Activated naive CD8-positive, alpha-beta T cell treated with anti-CD3 and anti-CD28 coated beads, Interleukin-2, amount 50 U/mL, for 16 hours (primary cell): ENCODE data around the gene PNPLA3.

Source experiments
- DNase-seq: peaks from one replicate; pipeline ENCODE4 v3.0.0-alpha.2; 2020; ENCODE audit warnings: low read depth, low spot score

Gene PNPLA3

DNA sequence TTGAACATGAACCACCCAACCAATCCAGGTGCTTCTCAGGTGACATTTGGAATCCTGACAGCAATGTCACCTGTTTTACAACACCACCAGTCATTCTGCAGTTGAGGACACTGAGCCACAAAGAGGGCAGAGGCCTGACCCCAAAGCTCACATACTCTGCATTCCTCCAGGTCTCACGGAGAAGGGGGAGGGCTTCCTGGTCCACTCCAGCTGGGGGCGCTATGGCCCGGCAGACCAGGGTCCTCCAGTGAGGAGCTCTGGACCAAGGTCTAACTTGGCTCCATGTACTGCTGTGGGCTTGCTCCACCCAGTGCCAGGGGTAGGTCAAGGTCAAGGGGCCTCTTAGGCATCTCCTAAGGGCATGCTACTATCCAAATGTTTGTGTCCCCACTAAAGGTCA is 1.5 kb upstream of the PNPLA3 start:
- no peak for DNase-seq

DNA sequence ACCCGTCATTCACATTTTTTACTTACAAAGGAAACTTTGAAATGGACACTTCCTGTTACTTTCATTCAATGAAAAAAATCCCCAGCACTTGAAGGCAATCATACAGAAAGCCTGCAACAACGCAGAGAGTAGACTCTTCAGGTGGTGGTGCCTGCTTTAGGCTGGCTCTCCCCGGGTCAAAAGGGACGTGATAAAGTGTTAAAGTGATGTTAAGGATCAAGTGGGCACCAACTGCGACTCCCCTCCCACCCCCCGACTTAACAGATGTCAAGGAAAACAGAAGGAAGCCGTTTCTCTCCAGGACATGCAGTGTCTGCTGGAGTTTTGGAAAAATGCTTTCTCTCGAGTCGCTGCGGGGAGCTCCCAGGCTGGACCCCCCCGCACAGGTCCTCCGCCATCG is 414 bp upstream of the PNPLA3 start:
- no peak for DNase-seq

DNA sequence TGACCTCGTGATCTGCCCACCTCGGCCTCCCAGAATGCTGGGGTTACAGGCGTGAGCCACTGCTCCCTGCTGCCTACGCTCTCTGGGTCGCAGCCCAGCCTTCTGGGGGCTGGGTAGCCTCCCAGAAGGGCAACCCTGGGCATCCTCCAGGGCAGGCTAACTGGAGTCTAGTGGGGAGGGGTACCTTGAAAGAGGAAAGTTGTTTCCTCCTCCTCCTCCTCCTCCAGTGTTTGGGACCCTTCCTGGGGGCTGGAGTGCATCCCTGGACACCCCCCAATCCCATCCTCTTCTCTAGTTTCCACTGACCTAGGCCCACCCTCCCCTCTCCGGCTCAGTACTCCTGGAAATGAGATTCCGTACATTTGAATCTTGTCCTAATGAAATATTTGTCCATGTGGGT is 1.3 kb downstream of the PNPLA3 start:
- no peak for DNase-seq

DNA sequence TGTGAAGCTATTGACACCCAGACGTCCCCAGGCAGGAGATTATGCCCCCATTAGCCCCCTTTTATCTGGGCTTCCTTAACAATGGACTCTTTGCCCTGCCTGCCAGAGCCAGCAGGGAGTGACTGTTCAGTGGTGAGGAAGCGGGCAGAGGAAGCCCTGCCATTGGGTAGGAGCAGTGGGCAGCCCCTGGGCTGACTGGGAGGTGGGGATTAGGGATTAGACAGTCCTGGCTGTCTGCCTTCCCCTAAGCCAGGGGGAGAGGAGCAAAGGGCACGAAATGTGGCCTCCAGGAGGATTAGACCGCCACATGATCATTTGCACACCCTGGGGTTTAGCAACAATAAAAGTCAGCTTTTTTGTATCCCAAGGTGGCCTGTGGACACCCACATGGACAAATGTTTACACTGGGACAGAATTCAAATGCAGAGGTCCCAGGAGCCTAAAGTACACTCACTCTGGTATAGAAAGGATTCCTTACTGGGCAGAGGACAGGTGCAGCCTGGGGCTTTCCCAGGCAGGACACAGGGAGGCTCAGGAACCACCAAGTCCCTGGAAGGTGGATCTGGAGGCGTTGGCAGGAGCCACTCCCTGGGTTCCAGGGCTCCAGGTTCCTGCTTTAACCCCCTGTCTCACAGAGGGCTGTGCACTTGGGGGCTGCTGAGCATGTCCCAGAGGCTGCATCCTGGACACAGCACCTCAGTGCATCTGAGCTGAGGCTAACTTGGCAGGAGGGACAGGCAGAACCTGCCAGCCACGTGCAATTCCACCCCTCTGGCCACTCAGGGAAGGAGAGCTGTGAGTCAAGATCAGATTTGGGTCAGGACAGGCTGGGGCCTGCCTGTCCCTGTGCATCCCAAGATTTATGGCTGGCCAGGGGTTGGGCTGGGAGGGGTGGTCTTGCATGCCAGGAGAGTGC is 2.1 kb downstream of the PNPLA3 start:
- no peak for DNase-seq

DNA sequence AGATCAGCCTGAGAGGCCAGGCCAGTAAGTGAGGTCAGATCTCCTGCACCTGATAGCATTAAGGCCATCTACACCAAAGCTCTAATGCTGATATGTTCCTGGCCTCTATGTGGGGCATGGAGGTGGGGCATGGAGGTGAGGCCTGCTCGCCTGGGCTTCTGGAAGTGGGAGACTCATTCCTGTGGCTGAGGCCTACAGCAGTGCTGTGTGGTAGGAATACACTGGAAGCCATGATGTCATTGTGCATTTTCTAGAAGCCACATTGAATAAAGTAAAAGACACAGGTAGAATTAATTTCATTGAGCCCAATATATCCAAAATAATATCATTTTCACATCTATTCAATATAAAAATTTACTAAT is 2.7 kb downstream of the PNPLA3 start:
- no peak for DNase-seq

DNA sequence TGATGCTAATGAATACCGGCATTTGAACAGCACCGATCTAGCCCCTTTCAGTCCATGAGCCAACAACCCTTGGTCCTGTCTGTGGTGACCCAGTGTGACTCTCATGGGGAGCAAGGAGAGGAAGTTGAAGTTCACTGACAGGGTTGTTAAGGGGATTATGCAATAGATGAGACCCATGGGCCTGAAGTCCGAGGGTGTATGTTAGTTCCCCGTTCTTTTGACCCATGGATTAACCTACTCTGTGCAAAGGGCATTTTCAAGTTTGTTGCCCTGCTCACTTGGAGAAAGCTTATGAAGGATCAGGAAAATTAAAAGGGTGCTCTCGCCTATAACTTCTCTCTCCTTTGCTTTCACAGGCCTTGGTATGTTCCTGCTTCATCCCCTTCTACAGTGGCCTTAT is 4.9 kb downstream of the PNPLA3 start:
- no peak for DNase-seq

DNA sequence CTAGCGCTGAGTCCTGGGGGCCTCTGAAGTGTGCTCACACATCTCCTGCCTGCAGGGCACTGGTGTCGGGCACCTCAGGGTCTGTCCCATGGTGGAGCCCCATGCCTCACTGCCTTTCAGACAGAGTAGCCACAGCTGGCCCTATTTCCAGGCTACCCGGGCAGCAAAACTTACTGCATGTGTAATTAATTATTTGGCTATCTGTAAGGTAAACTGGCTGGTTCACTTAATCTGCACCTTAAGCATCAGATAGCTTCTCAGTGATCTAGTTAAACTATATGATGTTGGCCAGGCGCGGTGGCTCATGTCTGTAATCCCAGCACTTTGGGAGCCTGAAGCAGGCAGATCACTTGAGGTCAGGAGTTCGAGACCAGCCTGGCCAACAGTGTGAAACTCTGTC is 5.3 kb downstream of the PNPLA3 start:
- no peak for DNase-seq

DNA sequence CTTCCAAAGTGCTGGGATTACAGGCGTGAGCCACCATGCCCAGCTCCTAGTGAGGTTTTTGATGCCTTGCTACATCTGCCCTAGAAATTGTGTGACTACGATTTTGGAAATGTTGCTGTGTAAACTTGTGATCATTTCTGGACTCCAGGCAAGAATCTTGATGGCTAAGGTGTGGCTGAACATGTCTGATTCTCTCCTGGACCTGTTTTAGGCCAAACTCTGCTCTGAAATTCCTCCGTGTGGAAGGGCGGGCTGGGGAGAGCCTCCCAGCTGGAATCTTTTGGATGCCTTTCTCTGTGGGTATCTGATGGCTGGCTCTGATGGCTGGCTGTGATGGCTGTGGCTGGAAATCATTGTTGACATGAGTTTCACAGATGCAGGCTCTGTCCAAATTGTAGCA is 8.2 kb downstream of the PNPLA3 start:
- no peak for DNase-seq

DNA sequence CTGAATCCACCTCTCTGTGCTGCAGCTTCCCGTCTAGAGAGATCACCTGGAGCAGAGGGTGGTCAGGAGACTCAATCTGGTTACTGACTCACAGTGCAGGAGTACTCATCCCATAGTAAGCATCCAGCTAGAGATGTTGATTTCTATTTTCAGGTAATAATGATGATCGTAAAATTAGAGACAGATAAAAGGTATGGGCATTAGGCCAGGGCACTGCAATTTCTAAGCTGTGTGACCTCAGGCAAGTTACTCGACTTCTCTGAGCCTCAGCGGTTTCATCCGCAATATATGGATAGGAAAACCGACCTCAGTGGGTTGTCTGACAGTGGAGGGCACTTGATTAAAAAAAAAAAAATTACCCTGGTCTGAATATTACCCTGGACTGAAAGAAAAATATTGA is 17.8 kb downstream of the PNPLA3 start:
- no peak for DNase-seq

DNA sequence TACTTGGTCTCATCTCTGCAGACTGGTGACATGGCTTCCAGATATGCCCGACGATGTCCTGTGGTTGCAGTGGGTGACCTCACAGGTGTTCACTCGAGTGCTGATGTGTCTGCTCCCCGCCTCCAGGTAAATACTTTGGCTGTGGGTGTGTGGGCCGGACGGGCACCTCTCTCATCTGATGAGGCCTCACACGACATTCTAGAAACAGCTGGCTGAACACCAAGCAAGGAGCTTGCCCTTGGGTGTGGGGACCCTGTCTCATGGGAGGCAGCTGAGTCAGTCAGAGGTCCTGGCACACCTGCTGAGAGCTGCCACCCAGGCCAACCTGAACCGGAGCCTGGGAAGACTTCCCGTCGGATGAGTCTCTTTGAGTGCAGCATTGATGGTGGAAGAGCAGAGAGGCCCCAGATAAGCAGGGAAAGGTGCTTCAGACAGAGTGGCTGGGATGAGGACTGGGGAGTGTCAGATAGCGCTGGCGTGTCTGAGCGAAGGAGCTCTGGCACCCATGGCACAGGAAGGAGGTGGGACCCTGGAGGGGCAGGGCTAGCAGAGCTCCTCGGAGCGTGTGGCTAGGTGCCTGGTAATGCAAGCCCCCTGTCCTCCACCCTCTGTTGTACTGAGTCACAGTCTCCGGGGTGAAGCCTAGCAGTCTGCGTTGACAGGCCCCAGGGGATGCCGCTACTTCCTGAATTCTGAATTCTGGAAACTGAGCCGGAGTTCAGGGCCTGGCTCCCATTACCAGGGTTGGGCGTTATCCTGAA is 21.2 kb downstream of the PNPLA3 start:
- DNase-seq: no peak

DNA sequence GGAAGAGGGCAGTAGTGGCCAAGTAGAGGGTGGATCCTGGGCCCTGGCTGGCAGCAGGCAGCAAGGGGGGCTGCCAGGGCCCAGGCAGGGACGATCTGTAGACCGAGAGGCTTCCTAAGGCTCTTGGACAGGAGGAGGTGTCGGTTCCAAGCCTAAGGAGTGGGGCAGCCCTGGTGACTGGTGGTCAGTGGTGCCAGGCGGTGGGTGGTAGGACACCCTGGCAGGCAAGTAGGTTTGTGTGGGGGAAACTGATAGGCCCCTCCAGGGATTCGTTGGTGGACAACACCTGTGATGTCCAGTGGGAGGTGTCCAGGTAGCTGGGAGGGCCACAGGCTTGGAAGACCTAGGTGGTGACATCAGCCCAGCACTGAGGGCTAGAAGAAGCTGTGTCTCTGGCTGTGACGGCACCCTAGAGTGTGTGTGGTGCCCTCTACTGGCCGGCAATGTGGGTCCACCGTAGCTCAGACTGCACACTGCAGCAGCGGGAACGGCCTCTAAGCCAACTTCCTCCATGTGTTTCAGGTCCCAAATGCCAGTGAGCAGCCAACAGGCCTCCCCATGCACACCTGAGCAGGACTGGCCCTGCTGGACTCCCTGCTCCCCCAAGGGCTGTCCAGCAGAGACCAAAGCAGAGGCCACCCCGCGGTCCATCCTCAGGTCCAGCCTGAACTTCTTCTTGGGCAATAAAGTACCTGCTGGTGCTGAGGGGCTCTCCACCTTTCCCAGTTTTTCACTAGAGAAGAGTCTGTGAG is 22.2 kb downstream of the PNPLA3 start:
- DNase-seq: peak; percentile 11

DNA sequence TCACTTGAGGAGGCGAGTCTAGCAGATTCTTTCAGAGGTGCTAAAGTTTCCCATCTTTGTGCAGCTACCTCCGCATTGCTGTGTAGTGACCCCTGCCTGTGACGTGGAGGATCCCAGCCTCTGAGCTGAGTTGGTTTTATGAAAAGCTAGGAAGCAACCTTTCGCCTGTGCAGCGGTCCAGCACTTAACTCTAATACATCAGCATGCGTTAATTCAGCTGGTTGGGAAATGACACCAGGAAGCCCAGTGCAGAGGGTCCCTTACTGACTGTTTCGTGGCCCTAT is 22.7 kb downstream of the PNPLA3 start:
- no peak for DNase-seq

DNA sequence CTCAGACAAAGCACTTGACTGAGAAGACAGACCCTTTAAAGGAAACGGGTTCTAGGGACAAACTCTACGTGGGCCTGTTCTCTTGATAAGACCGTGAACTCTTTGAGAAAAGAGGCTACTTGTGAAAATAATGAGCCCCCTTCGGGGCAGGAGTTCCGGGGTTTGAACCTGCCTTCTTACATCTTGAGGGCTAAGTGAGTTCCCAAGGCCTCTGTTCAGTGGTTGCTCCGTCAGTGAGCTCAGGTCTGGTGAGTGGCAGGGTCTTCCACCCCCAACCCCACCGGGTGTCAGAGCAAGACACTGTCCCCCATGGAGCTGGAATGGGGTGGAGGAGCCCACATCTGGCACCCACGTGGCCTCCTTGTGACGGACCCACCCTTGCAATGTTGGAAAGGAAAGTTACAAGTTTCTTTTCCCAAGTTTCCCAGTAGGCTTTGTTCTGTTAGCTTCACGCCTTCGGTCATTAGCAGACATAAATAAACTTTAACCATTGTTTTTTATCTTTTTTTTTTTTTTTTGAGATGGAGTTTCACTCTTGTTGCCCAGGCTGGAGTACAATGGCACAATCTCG is 25.3 kb downstream of the PNPLA3 start:
- DNase-seq: no peak

DNA sequence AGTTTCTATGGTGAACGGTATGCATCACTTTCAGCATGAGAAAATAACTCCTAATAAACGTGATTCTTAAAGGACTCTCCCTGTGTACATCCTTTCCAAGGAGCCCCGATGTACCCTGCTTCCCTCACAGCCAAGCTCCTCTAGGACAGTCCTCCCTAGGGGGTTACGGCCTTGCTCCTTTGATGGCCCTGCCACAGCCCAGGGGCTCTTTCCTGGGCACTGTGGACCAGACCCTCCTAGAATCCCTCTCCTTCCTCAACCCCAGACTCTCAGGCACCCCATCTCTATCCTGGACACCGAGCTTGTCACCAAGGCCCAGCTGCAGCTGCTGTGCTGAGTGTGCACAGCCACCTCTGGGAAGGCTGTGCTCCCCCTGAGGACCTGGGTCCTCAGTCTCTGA is 27.8 kb downstream of the PNPLA3 start:
- DNase-seq: no peak

DNA sequence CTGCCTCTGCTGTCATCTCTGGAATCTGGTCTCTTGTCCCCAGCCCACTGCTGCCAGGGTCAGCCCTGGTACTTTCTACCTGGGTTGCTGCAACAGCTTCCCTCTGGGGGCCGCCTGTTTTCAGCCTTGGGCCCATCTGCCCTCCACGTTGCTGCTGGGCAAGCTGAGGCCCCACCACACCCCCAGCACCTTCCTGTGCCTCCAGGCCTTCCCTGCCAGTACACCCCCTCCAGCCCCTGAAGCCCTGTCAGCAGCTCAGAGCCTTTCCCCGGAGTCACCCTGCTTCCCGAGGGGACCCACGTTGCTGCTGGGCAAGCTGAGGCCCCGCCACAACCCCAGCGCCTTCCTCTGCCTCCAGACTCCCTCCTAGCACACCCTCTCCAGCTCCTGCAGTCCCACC is 28.4 kb downstream of the PNPLA3 start:
- no peak for DNase-seq

DNA sequence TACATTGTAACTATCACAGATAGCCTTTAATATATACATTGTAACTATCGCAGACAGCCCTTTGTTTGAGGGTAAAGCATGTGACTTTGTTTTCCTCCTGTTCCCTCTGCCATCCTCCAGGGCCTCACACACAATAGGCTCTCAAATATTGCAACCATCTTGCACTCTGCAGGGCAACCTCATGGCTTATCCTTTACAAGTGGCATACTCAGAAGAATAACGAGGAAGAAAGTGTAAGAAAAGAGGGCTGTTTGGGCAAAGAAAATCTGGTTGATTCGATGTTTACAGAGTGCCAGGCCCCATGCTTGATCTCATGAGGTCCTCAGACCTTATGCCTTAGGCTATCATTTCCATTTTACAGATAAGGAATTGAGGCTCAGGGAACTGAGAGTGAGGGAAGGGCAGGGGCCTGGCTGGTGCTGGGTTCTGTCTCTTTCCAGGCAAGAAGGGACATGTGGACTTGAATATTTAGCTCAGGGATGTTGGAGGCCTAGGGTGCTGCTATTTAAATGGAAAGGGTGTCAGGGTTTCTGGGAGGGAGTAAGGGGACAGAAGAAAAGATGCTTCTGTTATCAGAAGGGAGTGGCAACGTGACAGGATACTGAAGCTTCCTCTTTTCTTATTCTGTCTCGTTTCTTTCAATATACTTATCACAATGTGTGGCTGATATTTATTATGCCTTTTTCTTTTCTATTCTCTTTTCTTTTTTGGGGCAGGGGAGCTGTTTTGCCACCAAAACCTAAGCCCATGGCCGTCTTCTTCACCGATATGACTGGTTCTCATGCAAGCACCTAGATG is 30.6 kb downstream of the PNPLA3 start:
- DNase-seq: no peak

DNA sequence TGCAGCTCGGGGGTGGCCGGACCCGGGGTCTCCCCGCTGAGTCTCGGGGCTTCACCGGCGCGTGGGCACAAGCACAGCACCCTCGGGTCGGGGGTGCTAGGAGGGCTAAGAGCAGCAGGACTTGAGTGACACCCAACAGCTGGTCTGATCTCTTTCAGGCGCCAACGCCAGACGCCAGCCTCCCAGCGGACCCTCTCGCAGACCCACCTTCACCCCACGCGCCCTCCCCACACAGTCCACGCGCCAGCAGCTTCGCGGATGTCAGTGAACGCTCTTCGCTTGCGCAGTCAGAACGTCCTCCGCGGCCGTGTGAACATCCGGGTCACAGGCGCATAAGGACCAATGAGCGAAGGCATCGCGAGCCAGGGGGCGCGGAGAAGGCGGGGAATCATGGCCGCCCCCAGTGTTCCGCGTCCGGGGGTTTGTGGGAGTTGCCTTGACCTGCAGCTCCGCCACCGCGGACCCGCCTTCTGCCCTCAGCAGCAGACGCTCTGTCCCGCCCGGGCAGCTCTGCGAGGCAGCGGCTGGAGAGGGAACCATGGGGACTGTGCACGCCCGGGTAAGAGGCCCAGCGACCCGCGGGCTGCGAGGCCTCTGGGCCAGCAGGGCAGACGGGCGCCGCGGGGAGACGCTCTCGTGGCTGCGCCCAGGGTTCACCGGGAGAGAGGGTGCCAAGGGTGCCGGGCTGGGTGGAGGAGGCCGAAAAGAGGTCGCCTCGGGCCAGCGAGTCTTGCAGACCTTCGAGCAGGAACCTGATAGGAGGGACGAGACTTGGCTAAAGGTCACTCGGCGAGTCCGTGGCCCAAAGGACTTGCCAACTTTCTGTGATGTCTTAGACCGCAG is 31.7 kb downstream of the PNPLA3 start, which contains the start of gene SAMM50:
TSS of gene SAMM50 (plus strand) at position 403 of the 843 bp plus-strand sequence. CDS start at position 539, 136 bp downstream.
- peak; percentile 79 for DNase-seq

DNA sequence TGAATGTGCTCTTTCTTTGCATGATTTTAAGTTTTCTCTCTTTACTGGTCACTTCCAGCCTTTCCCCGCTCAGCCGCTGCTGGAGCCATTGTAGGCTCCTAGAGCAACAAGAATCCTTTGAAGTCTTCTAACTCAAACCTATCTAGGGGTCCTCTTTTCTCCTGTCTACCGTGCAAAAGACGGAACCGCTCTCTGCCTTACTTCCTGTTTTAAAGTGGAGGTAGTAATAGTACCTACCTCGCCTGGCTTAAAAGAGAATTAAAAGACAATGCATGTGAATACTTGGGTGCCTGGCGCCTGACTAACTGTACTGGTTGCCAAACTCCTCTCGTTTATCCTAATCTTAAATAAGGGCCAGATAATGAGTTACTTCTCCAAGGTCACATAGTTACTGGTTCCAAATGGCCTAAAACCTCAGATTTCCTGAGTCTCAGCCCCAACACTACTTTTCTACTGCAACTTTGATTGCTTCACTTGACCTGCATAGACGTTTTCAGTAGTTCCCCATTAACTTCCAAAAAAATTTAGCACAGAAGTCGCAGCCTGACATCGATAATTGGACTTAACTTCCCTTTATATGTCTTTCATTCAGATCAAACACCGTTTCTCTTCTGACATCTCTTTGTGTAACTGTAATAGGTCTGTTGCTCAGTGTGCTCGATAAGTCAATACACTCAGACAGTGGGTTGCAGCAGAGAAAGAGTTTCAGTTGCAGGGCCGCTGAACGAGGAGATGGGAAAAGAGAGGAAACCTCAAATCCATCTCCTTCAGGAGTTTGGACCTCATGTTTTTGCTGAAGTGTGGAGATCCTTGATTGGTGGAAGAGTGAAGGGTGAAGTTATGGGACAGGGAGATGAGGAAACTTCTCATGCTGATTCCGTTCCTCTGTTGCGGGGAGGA is 32.5 kb downstream of the PNPLA3 start:
- no peak for DNase-seq

DNA sequence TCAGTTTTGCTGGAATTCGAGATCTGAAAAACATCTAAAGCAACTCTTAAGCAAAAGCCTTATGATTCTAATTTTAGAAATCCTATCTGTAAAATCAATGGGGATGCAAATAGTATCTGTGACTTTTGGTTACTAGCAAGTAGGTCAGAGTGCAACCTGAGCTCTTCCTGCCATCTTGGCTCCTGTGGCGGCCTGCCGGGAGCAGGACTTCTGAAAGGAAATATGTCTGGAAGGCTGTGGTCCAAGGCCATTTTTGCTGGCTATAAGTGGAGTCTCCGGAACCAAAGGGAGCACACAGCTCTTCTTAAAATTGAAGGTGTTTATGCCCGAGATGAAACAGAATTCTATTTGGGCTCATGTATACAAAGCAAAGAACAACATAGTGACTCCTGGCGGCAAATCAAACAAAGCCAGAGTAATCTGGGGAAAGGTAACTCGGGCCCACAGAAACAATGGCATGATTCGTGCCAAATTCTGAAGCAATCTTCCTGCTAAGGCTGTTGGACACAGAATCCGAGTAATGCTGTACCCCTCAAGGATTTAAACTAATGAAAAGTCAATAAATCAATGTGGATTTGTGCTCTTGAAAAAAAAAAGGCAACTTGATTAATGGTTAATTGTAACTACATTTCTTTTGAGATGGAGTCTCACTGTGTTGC is 33.3 kb downstream of the PNPLA3 start:
- no peak for DNase-seq
